Neural cell (in vitro differentiated cells): ENCODE data around the gene NDP.

Experiments
- EP300 ChIP-seq: fragments of 450-650 bp; conservative IDR thresholded peaks from 2 replicates; pipeline ENCODE4 v1.6.1; 2014; ENCODE audit warnings: antibody characterized with exemption, mild to moderate bottlenecking, moderate library complexity; ENCODE audit not compliant: poor library complexity, severe bottlenecking
- EZH2 ChIP-seq: fragments of 200-600, 300-800 bp; shearing (Covaris generic), sonication (generic); IDR thresholded peaks from 2 replicates; pipeline ENCODE4 v1.6.1; 2014; ENCODE audit warnings: antibody characterized with exemption, low read length, borderline replicate concordance, mild to moderate bottlenecking; ENCODE audit not compliant: insufficient read depth, poor library complexity, severe bottlenecking
- POLR2AphosphoS5 ChIP-seq: IDR thresholded peaks from 2 replicates; pipeline ENCODE4 v1.6.1; 2012
- SMC3 ChIP-seq: fragments of 450-650 bp; conservative IDR thresholded peaks from 2 replicates; pipeline ENCODE4 v1.6.1; 2014; ENCODE audit warnings: antibody characterized with exemption, mild to moderate bottlenecking, moderate library complexity; ENCODE audit not compliant: poor library complexity
- TF ChIP-seq, protein P1 (sequence below): fragments of 450-650 bp; IDR thresholded peaks from 2 replicates; pipeline ENCODE4 v1.5.1; 2014; ENCODE audit warnings: antibody characterized with exemption, mild to moderate bottlenecking, moderate library complexity; ENCODE audit not compliant: poor library complexity, severe bottlenecking

- TF ChIP-seq, protein P1, sequence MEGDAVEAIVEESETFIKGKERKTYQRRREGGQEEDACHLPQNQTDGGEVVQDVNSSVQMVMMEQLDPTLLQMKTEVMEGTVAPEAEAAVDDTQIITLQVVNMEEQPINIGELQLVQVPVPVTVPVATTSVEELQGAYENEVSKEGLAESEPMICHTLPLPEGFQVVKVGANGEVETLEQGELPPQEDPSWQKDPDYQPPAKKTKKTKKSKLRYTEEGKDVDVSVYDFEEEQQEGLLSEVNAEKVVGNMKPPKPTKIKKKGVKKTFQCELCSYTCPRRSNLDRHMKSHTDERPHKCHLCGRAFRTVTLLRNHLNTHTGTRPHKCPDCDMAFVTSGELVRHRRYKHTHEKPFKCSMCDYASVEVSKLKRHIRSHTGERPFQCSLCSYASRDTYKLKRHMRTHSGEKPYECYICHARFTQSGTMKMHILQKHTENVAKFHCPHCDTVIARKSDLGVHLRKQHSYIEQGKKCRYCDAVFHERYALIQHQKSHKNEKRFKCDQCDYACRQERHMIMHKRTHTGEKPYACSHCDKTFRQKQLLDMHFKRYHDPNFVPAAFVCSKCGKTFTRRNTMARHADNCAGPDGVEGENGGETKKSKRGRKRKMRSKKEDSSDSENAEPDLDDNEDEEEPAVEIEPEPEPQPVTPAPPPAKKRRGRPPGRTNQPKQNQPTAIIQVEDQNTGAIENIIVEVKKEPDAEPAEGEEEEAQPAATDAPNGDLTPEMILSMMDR: no peak
- TF ChIP-seq EZH2 (no peak), SMC3 (no peak), POLR2AphosphoS5 (no peak), EP300 (no peak)
Observed at GRCh38 chrX:44020693-44021092, 47.5 kb upstream of the NDP start.
